ENCODE data around the gene PRSS36. TPM values are rescaled to one million over a fixed set of nuclear protein-coding genes. Genes with fewer than 3 reads are reported as not detected.
"Not testable (repeated sequence)": the region's sequence is repeated elsewhere in the genome, so short reads cannot be mapped to it uniquely, and the experiment has no call there.

PRSS36 gene
- total RNA-seq, 1 donor from 2014 or later, result 0.68 TPM

- Mint-ChIP-seq H3K27me3 (ENCODE audit: low read depth) (peaks cover 41% of the 10 kb centered on the region), H3K36me3 (ENCODE audit: low read depth) (peaks cover 57% of the 10 kb centered on the region), H3K4me3 (peak overlapping the region; percentile 99), H3K4me1 (peaks cover 73% of the 10 kb centered on the region), H3K9me3 (no peaks in the 10 kb centered on the region), H3K27ac (ENCODE audit: unreplicated experiment) (peak overlapping the region; percentile 38)
- no peak for TF ChIP-seq CTCF (conservative IDR thresholded peaks at IDR 0.05)
- no peak for DNase-seq (ENCODE audit: low read depth, low spot score)
Observed at GRCh38 chr16:31182391-31182790, 32.5 kb upstream of the PRSS36 start.

GRCh38 chr16:31181102-31181830, 31.4 kb upstream of the PRSS36 start:
- Mint-ChIP-seq H3K9me3 (no peaks in the 10 kb centered on the region), H3K4me3 (peak overlapping the region; percentile 99), H3K4me1 (peaks cover 66% of the 10 kb centered on the region), H3K27ac (ENCODE audit: unreplicated experiment) (peak overlapping the region; percentile 100), H3K36me3 (ENCODE audit: low read depth) (peaks cover 46% of the 10 kb centered on the region), H3K27me3 (ENCODE audit: low read depth) (peaks cover 36% of the 10 kb centered on the region)
- no peak for DNase-seq (ENCODE audit: low read depth, low spot score)
- no peak for TF ChIP-seq CTCF (conservative IDR thresholded peaks at IDR 0.05)

- Mint-ChIP-seq H3K27me3 (ENCODE audit: low read depth) (peaks cover 35% of the 10 kb centered on the region), H3K4me3 (peak within 1 kb of the TSS; percentile 99), H3K4me1 (peaks cover 52% of the 10 kb centered on the region), H3K27ac (ENCODE audit: unreplicated experiment) (peak within 1 kb of the TSS; percentile 100), H3K9me3 (no peaks in the 10 kb centered on the region), H3K36me3 (ENCODE audit: low read depth) (peaks cover 33% of the 10 kb centered on the region)
- peak; percentile 87 for DNase-seq (ENCODE audit: low read depth, low spot score)
- TF ChIP-seq CTCF (conservative IDR thresholded peaks at IDR 0.05), result no peak
Observed at GRCh38 chr16:31179747-31180459, 30.0 kb upstream of the PRSS36 start, which contains the start of gene FUS. Gene FUS (plus strand): TSS chr16:31180139. CDS start chr16:31180215, 76 bp downstream.

- no peak for DNase-seq (ENCODE audit: low read depth, low spot score)
- Mint-ChIP-seq H3K36me3 (ENCODE audit: low read depth) (peaks cover 29% of the 10 kb centered on the region), H3K27me3 (ENCODE audit: low read depth) (peaks cover 31% of the 10 kb centered on the region), H3K4me1 (peaks cover 48% of the 10 kb centered on the region), H3K27ac (ENCODE audit: unreplicated experiment) (peak overlapping the region; percentile 96), H3K4me3 (peak overlapping the region; percentile 99), H3K9me3 (no peaks in the 10 kb centered on the region)
- TF ChIP-seq CTCF (conservative IDR thresholded peaks at IDR 0.05), result no peak
Observed at GRCh38 chr16:31179219-31179746, 29.4 kb upstream of the PRSS36 start.

- Mint-ChIP-seq H3K4me3 (peak overlapping the region; percentile 42), H3K9me3 (no peaks in the 10 kb centered on the region), H3K4me1 (peaks cover 28% of the 10 kb centered on the region), H3K36me3 (ENCODE audit: low read depth) (peaks cover 10% of the 10 kb centered on the region), H3K27ac (ENCODE audit: unreplicated experiment) (no peak overlapping the region), H3K27me3 (ENCODE audit: low read depth) (peaks cover 14% of the 10 kb centered on the region)
- TF ChIP-seq CTCF (conservative IDR thresholded peaks at IDR 0.05), result no peak
- DNase-seq (ENCODE audit: low read depth, low spot score), result no peak
Observed at GRCh38 chr16:31177136-31177535, 27.3 kb upstream of the PRSS36 start.

GRCh38 chr16:31170048-31170447, 20.2 kb upstream of the PRSS36 start:
- DNase-seq (ENCODE audit: low read depth, low spot score); H3K9me3 Mint-ChIP-seq; H3K27me3 Mint-ChIP-seq (ENCODE audit: low read depth); H3K36me3 Mint-ChIP-seq (ENCODE audit: low read depth): not testable (repeated sequence)
- Mint-ChIP-seq H3K4me1 (peaks cover 14% of the 10 kb centered on the region), H3K4me3 (peak overlapping the region; percentile 2), H3K27ac (ENCODE audit: unreplicated experiment) (peak overlapping the region; percentile 47)
